Germinal center (tissue), 1 donor: ENCODE results near the gene RSPRY1.
"Not testable (repeated sequence)": the region's sequence is repeated elsewhere in the genome, so short reads cannot be mapped to it uniquely, and the experiment has no call there.

Experiments
- DNase-seq: peaks from one replicate; pipeline ENCODE4 v3.0.0; 2012; ENCODE audit warnings: mixed read lengths, low spot score

Gene RSPRY1

GRCh38 chr16:57255686-57256415, 69.7 kb downstream of the RSPRY1 start:
- DNase-seq = no peak

GRCh38 chr16:57256601-57257395, 70.7 kb downstream of the RSPRY1 start:
- DNase-seq = no peak

GRCh38 chr16:57257455-57258070, 71.4 kb downstream of the RSPRY1 start:
- DNase-seq = no peak

GRCh38 chr16:57258226-57258909, 72.2 kb downstream of the RSPRY1 start:
- DNase-seq = no peak

- DNase-seq = no peak
These were observed 72.9 kb downstream of the RSPRY1 start for GRCh38 chr16:57258910-57259475.

- DNase-seq = no peak
These were observed 74.3 kb downstream of the RSPRY1 start for GRCh38 chr16:57260294-57260929.

GRCh38 chr16:57261806-57262205, 75.7 kb downstream of the RSPRY1 start:
- no peak for DNase-seq

GRCh38 chr16:57262841-57263540, 76.9 kb downstream of the RSPRY1 start:
- no peak for DNase-seq

- DNase-seq = no peak
These were observed 77.6 kb downstream of the RSPRY1 start for GRCh38 chr16:57263541-57264351.

- DNase-seq = no peak
These were observed 78.3 kb downstream of the RSPRY1 start for GRCh38 chr16:57264381-57264780.

GRCh38 chr16:57264950-57265371, 78.8 kb downstream of the RSPRY1 start:
- no peak for DNase-seq

- DNase-seq = no peak
These were observed 79.9 kb downstream of the RSPRY1 start for GRCh38 chr16:57265850-57266530.

- DNase-seq = no peak
These were observed 80.6 kb downstream of the RSPRY1 start for GRCh38 chr16:57266531-57267260.

GRCh38 chr16:57267343-57267742, 81.2 kb downstream of the RSPRY1 start:
- DNase-seq = not testable (repeated sequence)

- DNase-seq = no peak
These were observed 83.0 kb downstream of the RSPRY1 start for GRCh38 chr16:57268804-57269800.

GRCh38 chr16:57270221-57271062, 84.3 kb downstream of the RSPRY1 start:
- DNase-seq = no peak

- no peak for DNase-seq
These were observed 84.9 kb downstream of the RSPRY1 start for GRCh38 chr16:57271063-57271345.
